Measurements from ENCODE around the gene CREB3L2.
"Not testable (repeated sequence)": the region's sequence is repeated elsewhere in the genome, so short reads cannot be mapped to it uniquely, and the experiment has no call there.

CREB3L2 gene, protein sequence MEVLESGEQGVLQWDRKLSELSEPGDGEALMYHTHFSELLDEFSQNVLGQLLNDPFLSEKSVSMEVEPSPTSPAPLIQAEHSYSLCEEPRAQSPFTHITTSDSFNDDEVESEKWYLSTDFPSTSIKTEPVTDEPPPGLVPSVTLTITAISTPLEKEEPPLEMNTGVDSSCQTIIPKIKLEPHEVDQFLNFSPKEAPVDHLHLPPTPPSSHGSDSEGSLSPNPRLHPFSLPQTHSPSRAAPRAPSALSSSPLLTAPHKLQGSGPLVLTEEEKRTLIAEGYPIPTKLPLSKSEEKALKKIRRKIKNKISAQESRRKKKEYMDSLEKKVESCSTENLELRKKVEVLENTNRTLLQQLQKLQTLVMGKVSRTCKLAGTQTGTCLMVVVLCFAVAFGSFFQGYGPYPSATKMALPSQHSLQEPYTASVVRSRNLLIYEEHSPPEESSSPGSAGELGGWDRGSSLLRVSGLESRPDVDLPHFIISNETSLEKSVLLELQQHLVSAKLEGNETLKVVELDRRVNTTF

DNA sequence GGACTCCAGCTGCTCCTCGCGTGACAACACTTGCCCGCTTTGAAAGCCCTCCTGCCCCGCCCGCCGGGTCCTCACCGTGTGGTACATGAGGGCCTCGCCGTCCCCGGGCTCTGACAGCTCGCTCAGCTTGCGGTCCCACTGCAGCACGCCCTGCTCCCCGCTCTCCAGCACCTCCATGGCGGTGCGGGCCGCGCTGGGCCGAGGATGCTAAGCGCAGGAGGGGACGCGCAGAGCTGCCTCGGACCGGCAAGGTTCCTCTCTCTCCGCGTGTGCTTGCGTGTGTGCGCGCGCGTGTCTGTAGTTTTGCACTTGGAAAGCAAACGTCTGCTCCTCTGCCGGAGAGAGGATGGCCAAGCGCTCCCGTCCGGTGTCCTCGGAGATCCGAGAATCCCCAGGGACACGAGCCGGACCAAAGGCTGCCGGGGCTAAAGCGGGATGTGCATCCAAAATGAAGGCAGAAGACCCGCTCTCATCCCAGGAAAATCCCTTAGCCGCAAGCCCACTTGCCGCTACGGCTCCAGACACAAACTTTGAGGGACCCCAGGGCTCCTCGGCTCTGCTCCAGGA lies at the start of gene CREB3L2:
TSS of gene CREB3L2 (minus strand) at position 558 of the 567 bp plus-strand sequence. CDS start at position 177, 381 bp downstream.
- DNase-seq: peak in 41 of 56 donors; percentile 32 to 85 (median 71)

DNA sequence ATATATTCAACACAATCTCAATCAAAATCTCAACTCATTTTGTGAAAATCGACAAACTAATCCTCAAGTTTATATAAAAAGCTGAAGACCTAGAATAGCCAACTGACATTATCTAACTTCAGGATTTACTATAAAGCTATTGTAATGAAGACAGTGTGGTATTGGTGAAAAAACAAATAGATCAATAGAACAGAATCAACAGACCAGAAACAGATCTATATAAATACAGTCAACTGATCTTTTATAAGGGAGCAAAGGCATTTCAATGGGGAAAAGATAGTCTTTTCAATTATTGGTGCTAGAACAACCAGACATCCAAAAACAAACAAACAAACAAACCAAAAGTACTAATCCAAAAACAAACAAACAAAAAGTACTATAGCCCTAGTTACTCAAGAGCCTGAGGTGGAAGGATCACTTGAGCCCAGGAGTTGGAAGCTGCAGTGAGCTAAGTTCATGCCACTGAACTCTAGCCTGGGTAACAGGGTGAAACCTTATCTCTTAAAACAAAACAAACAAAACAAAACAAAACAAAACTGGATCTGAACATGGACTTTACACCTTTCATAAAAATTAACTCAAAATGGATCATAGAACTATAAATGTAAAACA lies 47.7 kb upstream of the CREB3L2 start:
- no peak for DNase-seq

DNA sequence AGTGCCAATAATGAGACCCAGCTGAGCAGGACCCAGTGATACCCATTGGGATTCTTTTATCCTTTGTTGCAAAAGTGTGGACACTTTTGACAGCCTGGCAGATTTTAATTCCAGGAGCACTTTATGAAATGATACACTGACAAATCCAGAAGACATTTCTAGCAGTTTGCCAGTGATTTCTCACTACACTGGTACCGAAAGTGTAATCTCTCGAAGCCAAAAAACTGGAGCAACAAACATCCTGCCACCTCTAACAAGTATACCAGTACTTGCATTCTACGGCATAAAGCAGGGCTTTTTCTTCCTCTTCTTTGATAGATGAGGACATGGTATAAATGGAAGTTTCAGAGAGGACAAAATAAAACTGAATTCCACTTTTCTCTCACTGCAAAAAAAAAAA lies 46.0 kb upstream of the CREB3L2 start:
- no peak for DNase-seq

DNA sequence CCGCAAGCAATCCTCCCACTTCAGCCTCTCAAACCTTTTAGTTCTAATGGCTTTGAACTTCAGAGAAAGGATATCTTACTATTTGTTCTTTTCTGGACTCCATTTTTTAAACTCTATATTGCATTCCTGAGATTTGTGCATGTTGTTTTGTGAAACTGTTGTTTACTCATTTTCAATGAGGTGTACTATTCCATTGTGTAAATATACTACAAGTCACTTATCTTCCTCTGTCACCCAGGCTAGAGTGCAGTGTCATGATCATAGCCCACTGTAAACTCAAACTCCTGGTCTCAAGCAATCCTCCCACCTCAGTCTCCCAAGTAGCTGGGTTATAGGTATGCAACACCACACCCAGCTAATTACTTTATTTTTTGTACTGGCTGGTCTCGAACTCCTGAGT lies 43.0 kb upstream of the CREB3L2 start:
- no peak for DNase-seq

DNA sequence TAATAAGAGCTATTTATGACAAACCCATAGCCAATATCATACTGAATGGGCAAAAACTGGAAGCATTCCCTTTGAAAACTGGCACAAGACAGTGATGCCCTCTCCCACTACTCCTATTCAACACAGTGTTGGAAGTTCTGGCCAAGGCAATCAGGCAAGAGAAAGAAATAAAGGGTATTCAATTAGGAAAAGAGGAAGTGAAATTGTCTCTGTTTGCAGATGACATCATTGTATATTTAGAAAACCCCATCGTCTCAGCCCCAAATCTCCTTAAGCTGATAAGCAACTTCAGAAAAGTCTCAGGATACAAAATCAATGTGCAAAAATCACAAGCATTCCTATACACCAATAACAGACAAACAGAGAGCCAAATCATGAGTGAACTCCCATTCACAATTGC lies 38.2 kb upstream of the CREB3L2 start:
- not testable (repeated sequence) for DNase-seq

DNA sequence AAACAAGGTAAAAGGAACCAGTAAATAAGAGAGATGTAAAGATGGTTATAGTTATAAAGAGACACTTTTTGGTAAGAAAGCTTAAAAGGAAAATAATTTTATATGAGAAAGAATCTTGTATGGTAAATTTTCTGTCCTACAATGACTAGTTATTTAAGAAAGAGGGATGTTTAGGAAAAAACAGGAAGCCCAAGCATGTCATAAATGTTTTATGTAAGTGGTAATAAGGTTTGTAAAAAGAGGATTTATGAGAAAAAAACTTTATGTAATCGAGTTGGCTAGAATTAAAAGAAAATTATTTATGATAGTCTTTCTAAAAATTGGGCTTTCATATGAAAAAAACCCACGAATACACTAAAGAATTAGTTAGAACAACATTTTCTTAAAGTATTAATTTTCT lies 34.2 kb upstream of the CREB3L2 start:
- DNase-seq: no peak

DNA sequence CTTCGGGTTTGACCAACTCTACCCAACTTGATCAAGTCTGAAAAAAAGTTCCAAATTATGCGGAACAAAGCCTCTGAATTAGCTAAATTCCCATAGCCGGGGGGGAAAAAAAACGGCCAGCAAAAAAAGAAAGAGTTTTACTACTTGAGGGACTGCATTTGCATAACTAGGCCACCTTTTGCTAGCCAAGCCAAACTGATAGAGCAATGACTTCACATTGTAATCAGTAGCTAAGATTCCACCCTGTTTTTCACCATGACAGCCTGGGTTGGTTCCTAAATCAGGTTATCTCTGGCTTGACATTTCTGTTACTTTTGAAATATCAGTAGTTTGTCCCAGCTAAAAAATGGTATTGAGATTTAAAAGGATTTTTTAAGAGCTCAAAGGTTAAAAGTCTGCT lies 31.4 kb upstream of the CREB3L2 start:
- no peak for DNase-seq

DNA sequence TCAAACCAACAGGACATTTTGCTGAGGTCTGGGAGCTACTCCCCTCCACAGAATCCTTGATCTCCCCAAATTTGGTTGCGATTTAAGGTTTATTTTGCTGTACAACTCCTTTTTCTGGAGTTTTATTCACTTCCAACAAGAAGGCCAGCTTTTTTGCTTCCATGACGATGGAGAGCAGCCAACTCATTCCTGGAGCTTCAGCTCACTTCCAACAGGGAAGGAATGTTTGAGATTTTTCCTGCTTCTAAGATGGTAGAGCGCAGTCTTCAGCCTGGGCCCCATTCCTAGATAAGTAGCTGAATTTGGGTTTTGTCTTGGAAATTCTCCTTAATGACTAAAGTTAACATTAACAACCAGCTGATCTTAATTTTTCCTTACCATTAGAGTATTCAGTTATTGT lies 30.9 kb upstream of the CREB3L2 start:
- no peak for DNase-seq

DNA sequence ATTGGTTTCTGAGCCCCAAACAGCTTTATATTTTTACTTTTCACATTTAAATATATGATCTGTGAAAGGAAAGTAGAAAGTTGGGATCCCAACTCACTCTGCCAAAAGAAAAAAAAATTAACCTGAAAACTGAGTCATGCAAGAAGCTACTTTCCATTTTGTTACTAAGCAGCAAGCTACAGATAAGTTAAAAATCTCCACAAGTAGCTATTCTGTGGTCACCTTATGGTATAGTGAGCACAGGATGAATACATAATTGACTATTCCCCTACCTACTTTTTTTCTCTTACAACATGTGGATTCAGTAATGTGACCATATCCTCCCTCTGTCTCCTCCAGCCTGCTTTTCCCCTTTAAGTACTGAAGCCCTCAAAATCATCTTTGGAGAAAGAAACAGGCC lies 30.3 kb upstream of the CREB3L2 start:
- DNase-seq: no peak

DNA sequence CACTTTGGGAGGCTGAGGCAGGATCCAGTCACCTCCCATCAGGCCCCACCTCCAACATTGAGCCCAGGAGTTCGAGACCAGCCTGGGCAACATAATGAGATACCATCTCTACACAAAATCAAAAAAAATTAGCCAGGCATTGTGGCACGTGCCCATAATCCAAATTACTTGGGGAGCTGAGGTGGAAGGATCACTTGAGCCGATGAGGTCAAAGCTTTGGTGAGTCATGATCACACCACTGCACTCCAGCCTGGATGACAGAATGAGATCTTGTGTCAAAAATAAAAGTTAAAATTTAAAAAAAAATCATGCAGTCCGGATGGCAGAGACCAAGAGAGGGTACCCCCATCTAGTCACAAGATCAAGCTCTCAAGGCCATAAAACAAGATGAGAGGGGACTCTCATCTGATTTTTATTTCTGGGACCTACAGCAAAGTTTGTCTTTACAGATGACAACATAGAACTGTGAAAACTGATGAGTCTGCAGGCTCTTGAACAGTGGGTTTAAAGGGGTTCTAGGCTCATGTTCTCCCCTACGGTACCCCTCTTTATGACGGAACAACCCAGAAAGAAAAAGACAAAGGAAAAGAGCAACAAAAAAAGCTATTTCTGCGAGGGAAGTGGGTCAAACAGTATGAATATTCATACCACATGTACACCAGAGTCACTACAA lies 28.9 kb upstream of the CREB3L2 start:
- no peak for DNase-seq

DNA sequence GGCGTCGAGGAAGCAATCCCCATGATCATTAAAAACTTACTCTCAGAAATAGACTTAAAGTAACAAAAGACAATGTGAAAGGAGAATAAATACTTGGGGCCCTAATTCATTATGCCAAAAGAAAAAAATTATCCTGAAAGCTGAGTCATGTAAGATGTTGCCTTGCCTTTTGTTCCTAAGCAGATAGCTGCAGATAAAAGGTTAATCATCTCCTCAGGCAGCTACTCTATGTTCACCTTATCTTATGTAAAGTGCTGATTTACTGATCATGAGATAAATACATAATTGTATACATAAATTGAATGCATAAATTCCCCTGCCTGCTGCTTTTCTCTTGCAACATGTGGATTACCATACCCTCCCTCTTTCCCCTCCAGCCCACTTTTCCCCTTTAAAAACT lies 28.1 kb upstream of the CREB3L2 start:
- DNase-seq: no peak

DNA sequence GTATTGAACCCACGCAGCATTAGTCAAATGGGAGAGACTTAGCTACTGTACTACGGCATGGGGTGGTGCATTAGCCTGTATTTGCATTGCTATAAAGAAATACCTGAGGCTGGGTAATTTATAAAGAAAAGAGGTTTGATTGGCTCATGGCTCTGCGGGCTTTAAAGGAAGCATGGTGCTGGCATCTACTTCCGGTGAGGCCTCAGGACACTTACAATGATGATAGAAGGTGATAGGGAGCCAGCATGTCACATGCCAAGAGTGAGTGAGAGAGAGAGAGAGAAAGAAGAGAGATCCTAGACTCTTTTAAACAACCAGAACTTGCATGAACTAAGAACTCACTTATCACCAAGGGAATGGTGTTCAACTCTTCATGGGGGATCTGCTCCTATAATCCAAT lies 27.2 kb upstream of the CREB3L2 start:
- no peak for DNase-seq

DNA sequence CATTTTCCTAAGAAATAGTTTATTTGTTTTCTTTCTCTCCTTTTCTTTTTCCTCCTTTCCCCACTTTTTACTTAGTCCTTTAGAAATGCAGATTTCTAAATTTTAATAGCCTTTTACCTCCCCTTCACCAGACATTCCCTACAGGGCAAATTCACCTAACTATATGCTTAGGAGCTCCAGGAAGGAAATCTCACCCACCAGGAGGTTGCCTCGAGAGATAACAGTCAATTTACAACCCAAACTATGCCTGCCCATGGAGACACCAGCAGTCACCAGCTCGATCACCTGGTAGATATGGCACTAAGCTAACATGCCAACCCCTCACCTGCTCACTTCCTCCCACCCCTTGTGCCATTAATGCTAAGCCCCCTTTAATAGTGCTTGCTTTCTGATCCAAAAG lies 25.2 kb upstream of the CREB3L2 start:
- no peak for DNase-seq

DNA sequence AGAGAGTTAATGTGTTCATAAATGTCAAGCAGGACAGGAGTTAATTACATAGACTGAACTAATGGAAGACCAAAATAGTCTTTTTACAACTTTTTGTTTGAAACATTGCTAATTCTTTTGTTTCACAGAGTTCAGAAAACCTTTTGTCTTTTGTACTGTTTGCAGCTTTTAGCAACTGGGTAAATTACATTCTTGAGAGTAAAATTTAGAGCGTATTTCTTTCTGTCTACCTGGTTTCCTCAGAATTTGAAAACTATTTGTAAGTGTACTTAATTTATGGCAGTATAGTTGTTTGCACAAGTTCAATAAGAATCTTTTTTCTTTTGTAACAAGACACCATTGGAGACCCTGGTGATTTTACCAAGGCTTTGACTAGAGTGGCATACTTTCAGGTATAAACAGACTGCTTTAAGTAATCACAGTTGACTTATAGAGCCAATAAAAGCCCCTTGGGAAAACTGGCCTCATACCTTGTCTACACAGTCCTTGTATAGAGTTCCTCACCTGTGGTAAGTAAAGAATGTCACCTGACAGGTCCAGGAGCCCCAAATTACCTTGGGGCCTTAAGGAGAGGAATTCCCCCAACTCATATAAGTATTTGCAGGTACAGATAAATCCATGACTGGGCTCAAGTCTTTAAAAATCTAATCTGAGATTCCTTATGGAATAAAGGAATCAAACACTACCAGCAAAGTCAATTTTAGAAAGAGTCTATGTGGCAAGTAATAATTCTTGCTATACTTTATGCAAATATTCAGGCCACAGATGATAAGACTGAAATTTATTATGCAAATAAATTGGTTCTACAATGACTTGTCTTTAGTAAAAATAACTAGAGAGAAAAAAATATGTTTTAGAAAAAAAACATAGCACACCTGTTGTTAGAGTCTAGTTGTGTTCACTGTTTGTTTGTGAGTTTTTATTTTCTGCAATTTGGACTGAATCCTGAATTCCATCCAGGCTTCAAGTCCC lies 23.6 kb upstream of the CREB3L2 start:
- no peak for DNase-seq

DNA sequence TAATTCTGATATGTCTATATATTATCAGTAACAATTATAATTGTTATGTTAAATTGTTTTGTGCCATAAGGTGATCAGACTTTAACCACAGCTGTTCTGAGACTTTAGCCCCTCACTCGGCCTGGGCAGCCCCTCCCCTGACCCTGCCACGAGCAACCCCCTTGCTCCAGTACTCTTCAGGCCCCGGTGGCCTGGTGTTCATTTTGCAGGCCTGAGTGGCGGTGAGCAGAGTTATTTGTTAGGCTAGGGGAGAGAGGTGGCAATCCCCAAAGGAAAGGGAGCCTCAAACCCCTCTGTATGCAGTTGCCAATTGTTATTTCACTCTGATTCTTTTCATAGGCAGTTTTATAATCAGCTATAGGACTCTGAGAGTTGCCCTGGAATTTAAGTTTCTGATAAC lies 22.9 kb upstream of the CREB3L2 start:
- no peak for DNase-seq

DNA sequence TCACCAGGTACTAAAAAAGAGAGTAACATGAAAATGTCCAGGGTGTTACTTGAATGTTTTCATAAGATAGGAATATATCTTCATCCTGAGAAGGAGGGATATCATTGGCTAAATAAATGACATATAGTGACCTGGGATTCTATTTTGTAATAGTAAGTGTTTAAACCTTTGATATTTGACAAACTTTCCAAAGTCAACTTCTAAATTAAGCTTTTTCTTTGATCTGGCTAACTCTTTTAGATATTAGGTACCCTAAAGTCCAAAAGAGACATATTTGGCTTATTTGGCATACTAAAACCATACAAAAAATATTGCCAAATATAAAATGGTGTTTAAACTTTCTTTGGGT lies 22.4 kb upstream of the CREB3L2 start:
- no peak for DNase-seq

DNA sequence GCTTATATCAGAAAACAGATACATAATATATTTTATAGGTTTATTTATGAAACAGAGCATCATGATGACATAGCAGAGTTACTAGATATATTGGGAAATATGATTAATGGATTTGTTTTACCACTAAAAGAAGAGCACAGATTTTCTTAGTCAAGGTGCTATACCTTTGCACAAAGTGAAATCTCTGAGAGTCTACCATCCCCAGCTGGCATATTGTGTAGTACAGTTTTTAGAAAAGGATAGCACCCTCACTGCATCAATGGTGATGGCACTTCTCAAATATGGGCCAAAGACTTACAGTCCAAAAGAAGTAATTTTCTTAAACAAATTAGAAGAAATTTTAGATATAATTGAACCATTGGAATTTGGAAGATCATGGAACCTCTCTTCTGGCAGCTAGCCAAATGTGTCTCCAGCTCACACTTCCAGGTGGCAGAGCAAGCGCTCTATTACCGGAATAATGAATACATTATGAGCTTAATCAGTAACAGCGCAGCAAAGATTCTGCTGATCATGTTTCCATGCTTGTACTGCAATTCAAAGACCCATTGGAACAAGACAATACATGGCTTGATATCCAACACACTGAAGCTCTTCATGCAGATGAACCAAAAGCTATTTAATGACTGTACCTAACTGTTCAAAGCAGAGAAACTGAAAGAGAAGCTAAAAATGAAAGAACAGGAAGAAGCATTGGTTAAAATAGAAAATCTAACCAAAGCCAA lies 21.9 kb upstream of the CREB3L2 start:
- DNase-seq: no peak

DNA sequence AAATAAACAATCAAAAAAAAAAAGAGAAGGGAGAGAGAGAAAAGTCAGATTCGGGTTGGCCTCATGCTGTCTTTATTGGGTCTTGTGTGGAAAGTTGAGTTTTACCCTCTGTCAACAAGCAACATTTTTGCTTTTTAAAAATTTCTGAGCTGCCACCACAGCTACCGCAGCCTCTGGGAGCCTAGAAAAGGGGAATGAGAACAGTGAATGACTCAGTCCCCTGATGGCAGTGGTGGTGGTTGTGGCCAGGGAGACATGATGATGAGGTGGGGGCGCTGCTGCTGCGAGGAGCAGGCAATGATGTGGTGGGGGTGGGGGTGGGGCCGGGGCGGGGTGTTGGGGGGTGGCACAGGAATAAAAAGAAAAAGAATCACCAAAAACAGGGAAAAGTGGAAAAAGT lies 20.0 kb upstream of the CREB3L2 start:
- no peak for DNase-seq

DNA sequence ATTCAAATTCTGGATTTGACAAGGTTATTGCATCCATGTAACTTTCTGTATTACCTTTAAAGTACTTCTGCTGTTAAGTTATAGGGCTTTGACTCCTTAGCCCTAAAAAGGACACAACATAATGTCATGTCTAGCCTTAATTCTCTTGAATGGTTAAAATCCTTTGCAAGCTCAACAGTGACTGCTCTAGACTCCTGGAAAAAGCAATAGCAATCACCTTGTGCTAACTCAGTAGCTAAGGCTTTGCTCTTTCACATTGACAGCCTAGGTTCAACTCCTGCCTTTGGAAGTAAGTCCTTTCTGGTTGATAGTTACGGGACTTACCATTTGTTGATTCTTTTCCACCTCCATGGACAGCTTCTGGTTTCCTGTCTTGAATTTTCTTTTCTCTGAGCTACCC lies 16.1 kb upstream of the CREB3L2 start:
- DNase-seq: no peak

DNA sequence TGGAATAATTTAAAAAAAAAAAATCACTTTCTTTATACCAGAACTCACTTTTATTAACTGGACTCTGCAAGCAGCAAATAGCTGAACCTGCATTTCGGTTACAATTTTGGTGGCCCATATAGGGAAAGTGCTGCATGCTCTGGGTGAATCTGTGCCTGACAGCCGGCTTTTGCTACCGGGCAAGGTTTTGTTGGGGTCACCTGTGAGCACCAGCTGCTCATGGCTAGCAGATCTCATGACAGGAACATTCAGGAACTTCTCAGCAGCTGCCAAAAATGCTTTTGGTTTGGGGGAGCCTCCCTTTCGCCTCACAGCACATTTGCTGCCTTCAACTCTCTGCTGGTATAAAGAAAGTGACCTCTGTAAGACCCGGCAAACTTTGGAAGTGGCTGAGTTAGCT lies 13.2 kb upstream of the CREB3L2 start:
- DNase-seq: no peak
